IMR-90 (cell line): ENCODE data around the gene PHPT1. TPM values are rescaled to one million over a fixed set of nuclear protein-coding genes. Genes with fewer than 3 reads are reported as not detected.

Source experiments
- ATAC-seq: fragments of 200-7000 bp; cut with Tn5 transposase; 2 replicates; pipeline ENCODE4 v1.9.1; 2020; ENCODE audit warnings: low read depth, mild to moderate bottlenecking, moderate library complexity
- BruUV-seq: library from RNA; stranded (reverse); fragments of 400-500 nt; replicated peaks from 2 replicates; lab custom pipeline; 2021; lab: Mats Ljungman, UMichigan
- CTCF ChIA-PET: fragments of 300-600 bp; formaldehyde crosslinking; extraction: SDS; loops from one replicate; lab custom pipeline; 2021; ENCODE audit warnings: antibody characterized with exemption; lab: Yijun Ruan, JAX
- POLR2A ChIA-PET: fragments of 300-600 bp; sonication (Branson Sonifier 250); formaldehyde crosslinking; loops from one replicate; lab custom pipeline; 2022; ENCODE audit warnings: antibody characterized with exemption; ENCODE audit not compliant: unreplicated experiment; lab: Charles Lee
- DNase-seq: peaks from one replicate; pipeline ENCODE4 v3.0.0; 2013
- H2AFZ ChIP-seq: replicated peaks from 2 replicates; pipeline ENCODE3; 2013; ENCODE audit warnings: low read length, mild to moderate bottlenecking; ENCODE audit not compliant: poor library complexity
- H2AK5ac ChIP-seq: 2 replicates; pipeline ENCODE4 v1.6.1; 2013; ENCODE audit warnings: low read depth, low read length, inconsistent platforms
- H2AK9ac ChIP-seq: replicated peaks from 2 replicates; pipeline ENCODE3; 2013; ENCODE audit warnings: mild to moderate bottlenecking, low read depth, low read length, moderate library complexity; ENCODE audit not compliant: poor library complexity
- H2BK120ac ChIP-seq: 2 replicates; pipeline ENCODE4 v1.6.1; 2013; ENCODE audit warnings: low read depth, low read length, inconsistent platforms
- H2BK15ac ChIP-seq: 3 replicates; pipeline ENCODE4 v1.6.1; 2013; ENCODE audit warnings: low read depth, low read length, inconsistent platforms
- H2BK20ac ChIP-seq: 2 replicates; pipeline ENCODE4 v1.6.1; 2013; ENCODE audit warnings: low read depth, mild to moderate bottlenecking, inconsistent platforms, low read length, moderate library complexity
- H2BK5ac ChIP-seq: 2 replicates; pipeline ENCODE4 v1.6.1; 2013; ENCODE audit warnings: mild to moderate bottlenecking, low read depth, low read length, inconsistent platforms; ENCODE audit not compliant: poor library complexity, severe bottlenecking
- H3K14ac ChIP-seq: replicated peaks from 2 replicates; pipeline ENCODE4 v1.6.1; 2013; ENCODE audit warnings: low read depth, low read length, inconsistent platforms
- H3K18ac ChIP-seq: 2 replicates; pipeline ENCODE4 v1.6.1; 2013; ENCODE audit warnings: low read depth, low read length, control low read depth
- H3K23ac ChIP-seq: 2 replicates; pipeline ENCODE4 v1.6.1; 2013; ENCODE audit warnings: low read depth, low read length, inconsistent platforms
- H3K27ac ChIP-seq: 2 replicates; pipeline ENCODE4 v1.5.1; 2013; ENCODE audit warnings: mild to moderate bottlenecking, control low read depth, low read length; ENCODE audit not compliant: insufficient read depth
- H3K27me3 ChIP-seq: 2 replicates; pipeline ENCODE4 v1.6.1; 2013; ENCODE audit warnings: low read length; ENCODE audit not compliant: control insufficient read depth, insufficient read depth
- H3K36me3 ChIP-seq: 2 replicates; pipeline ENCODE4 v1.6.1; 2013; ENCODE audit warnings: low read length, mixed read lengths; ENCODE audit not compliant: control insufficient read depth, insufficient read depth
- H3K4ac ChIP-seq: 2 replicates; pipeline ENCODE4 v1.6.1; 2013; ENCODE audit warnings: low read depth, low read length, inconsistent platforms
- H3K4me1 ChIP-seq: 2 replicates; pipeline ENCODE4 v1.6.1; 2013; ENCODE audit warnings: low read length, mixed read lengths; ENCODE audit not compliant: control insufficient read depth, insufficient read depth
- H3K4me2 ChIP-seq: 2 replicates; pipeline ENCODE4 v1.6.1; 2013; ENCODE audit warnings: low read depth, mild to moderate bottlenecking, control low read depth, low read length, moderate library complexity
- H3K4me3 ChIP-seq: 2 replicates; pipeline ENCODE4 v1.5.1; 2013; ENCODE audit warnings: low read depth, mild to moderate bottlenecking, control low read depth, low read length, moderate library complexity; ENCODE audit not compliant: insufficient read depth
- H3K56ac ChIP-seq: 2 replicates; pipeline ENCODE4 v1.6.1; 2013; ENCODE audit warnings: low read length, inconsistent platforms; ENCODE audit not compliant: insufficient read depth; ENCODE audit errors: extremely low read depth
- H3K79me1 ChIP-seq, 2 experiments: 2 replicates each; pipeline ENCODE4 v1.6.1; 2013; ENCODE audit warnings: low read length in 2 of 2, inconsistent platforms in 1 of 2, low read depth in 1 of 2
- H3K9ac ChIP-seq: 2 replicates; pipeline ENCODE4 v1.6.1; 2013; ENCODE audit warnings: low read depth, low read length, control low read depth
- H3K9me1 ChIP-seq: 2 replicates; pipeline ENCODE4 v1.6.1; 2013; ENCODE audit warnings: low read length, inconsistent platforms; ENCODE audit not compliant: insufficient read depth
- H3K9me3 ChIP-seq: 2 replicates; pipeline ENCODE4 v1.6.1; 2013; ENCODE audit warnings: low read length; ENCODE audit not compliant: control insufficient read depth, insufficient read depth
- H4K20me1 ChIP-seq: 2 replicates; pipeline ENCODE4 v1.6.1; 2013; ENCODE audit warnings: low read length, inconsistent platforms; ENCODE audit not compliant: insufficient read depth
- H4K5ac ChIP-seq: 2 replicates; pipeline ENCODE4 v1.6.1; 2013; ENCODE audit warnings: mild to moderate bottlenecking, low read depth, low read length, control low read depth
- H4K8ac ChIP-seq, 2 experiments: 2 replicates each; pipeline ENCODE4 v1.6.1; 2013; ENCODE audit warnings: low read depth in 2 of 2, low read length in 2 of 2, control low read depth in 1 of 2, inconsistent platforms in 1 of 2
- H4K91ac ChIP-seq: 2 replicates; pipeline ENCODE4 v1.6.1; 2013; ENCODE audit warnings: low read depth, low read length, inconsistent platforms; ENCODE audit not compliant: insufficient read depth
- BHLHE40 ChIP-seq: fragments of 150-350 bp; IDR thresholded peaks from 2 replicates; pipeline ENCODE4 v1.6.1; 2016; ENCODE audit warnings: mild to moderate bottlenecking, low read depth, low read length
- CEBPB ChIP-seq: IDR thresholded peaks from 2 replicates; pipeline ENCODE4 v1.6.1; 2012; ENCODE audit warnings: low read depth, low read length, improper control_type of control experiment
- CHD1 ChIP-seq: IDR thresholded peaks from 2 replicates; pipeline ENCODE4 v1.6.1; 2012; ENCODE audit warnings: low read depth, low read length, improper control_type of control experiment
- CTCF ChIP-seq: conservative IDR thresholded peaks from 2 replicates; pipeline ENCODE4 v1.5.1; 2012; ENCODE audit warnings: mild to moderate bottlenecking, low read depth, low read length, improper control_type of control experiment
- ELK1 ChIP-seq: fragments of 150-350 bp; IDR thresholded peaks from 2 replicates; pipeline ENCODE4 v1.6.1; 2016; ENCODE audit warnings: low read depth, mild to moderate bottlenecking, low read length, moderate library complexity, borderline replicate concordance
- FOS ChIP-seq: fragments of 150-350 bp; IDR thresholded peaks from 2 replicates; pipeline ENCODE4 v1.6.1; 2016; ENCODE audit warnings: low read depth, low read length
- MAFK ChIP-seq: IDR thresholded peaks from 2 replicates; pipeline ENCODE4 v1.6.1; 2012; ENCODE audit warnings: low read depth, low read length, improper control_type of control experiment
- MAZ ChIP-seq: IDR thresholded peaks from 2 replicates; pipeline ENCODE4 v1.6.1; 2012; ENCODE audit warnings: low read depth, mild to moderate bottlenecking, low read length, improper control_type of control experiment, moderate library complexity, borderline replicate concordance
- MXI1 ChIP-seq: IDR thresholded peaks from 2 replicates; pipeline ENCODE4 v1.6.1; 2012; ENCODE audit warnings: low read depth, mild to moderate bottlenecking, low read length, moderate library complexity, borderline replicate concordance
- NFE2L2 ChIP-seq: fragments of 150-350 bp; IDR thresholded peaks from 2 replicates; pipeline ENCODE4 v1.6.1; 2016; ENCODE audit warnings: low read depth, mild to moderate bottlenecking, low read length
- POLR2A ChIP-seq: IDR thresholded peaks from 2 replicates; pipeline ENCODE4 v1.6.1; 2012; ENCODE audit warnings: mild to moderate bottlenecking, low read depth, low read length
- RAD21 ChIP-seq: IDR thresholded peaks from 2 replicates; pipeline ENCODE4 v1.6.1; 2012; ENCODE audit warnings: low read length, improper control_type of control experiment
- RCOR1 ChIP-seq: IDR thresholded peaks from 2 replicates; pipeline ENCODE4 v1.6.1; 2012; ENCODE audit warnings: mild to moderate bottlenecking, low read length, improper control_type of control experiment; ENCODE audit not compliant: insufficient replicate concordance
- RFX5 ChIP-seq: IDR thresholded peaks from 2 replicates; pipeline ENCODE4 v1.8.0; 2012; ENCODE audit warnings: low read depth, mild to moderate bottlenecking, low read length, moderate library complexity
- SMC3 ChIP-seq: fragments of 150-350 bp; IDR thresholded peaks from 2 replicates; pipeline ENCODE4 v1.6.1; 2016; ENCODE audit warnings: low read depth, mild to moderate bottlenecking, antibody characterized with exemption, low read length, moderate library complexity
- USF2 ChIP-seq: fragments of 150-350 bp; IDR thresholded peaks from 2 replicates; pipeline ENCODE4 v1.6.1; 2017; ENCODE audit warnings: mild to moderate bottlenecking, antibody characterized with exemption, low read length, low read depth
- WGBS, 2 experiments: methylation state at CpG; one replicate each; pipeline versions ENCODE4 v1.1.5 to v1.1.7; 2013; ENCODE audit warnings: missing lambda C conversion rate in 2 of 2; ENCODE audit not compliant: insufficient read length in 1 of 2; ENCODE audit errors: extremely low coverage in 2 of 2; 5-methylcytosine and 5-hydroxymethylcytosine counted together
- dilution Hi-C: fragments of 300-500 bp; cut with HindIII; formaldehyde crosslinking; loops from one replicate; pipeline ENCODE4 v1.14.3; 2018; ENCODE audit warnings: low sequenced_read_pairs; ENCODE audit not compliant: unreplicated experiment
- in situ Hi-C: fragments of 300-500 bp; cut with MboI; formaldehyde crosslinking; loops from 3 replicates; pipeline ENCODE4 v1.14.3; 2019; ENCODE audit warnings: low sequenced_read_pairs, inconsistent platforms, mixed read lengths
- intact Hi-C: fragments of 100-400 bp; cut with micrococcal nuclease; formaldehyde crosslinking; loops from 2 replicates; pipeline ENCODE4 v1.10.0; 2022
- polyA plus RNA-seq, 3 experiments: library from polyadenylated mRNA; depleted of rRNA; stranded (reverse); fragments of >200 nt; gene quantifications; 2 replicates each; pipeline ENCODE4 v1.2.3, GENCODE V29; 2012; ENCODE audit warnings: low replicate concordance in 1 of 3
- total RNA-seq: library from RNA; depleted of rRNA; stranded (reverse); fragments of >200 nt; gene quantifications from 2 replicates; pipeline ENCODE4 v1.2.3, GENCODE V29; 2012

PHPT1 gene
- total and polyA plus RNA-seq, 2 of the 4 experiments (the other 2 are of a cell fraction) = 79.8 to 214 TPM

- no peak overlapping the region for H3K56ac ChIP-seq
- no peak overlapping the region for H3K23ac ChIP-seq
- ChIA-PET CTCF (no interaction called here), POLR2A (interaction anchor here (0.5 kb wide), 1 partner anchor 112 kb away, joined by 3 read pairs; no protein-coding TSS in a partner anchor)
- H3K79me1 ChIP-seq = peaks cover 9 to 18% of the 10 kb centered on the region in 2 experiments; a peak in 2 of 4 replicates
- peak overlapping the region; percentile 15 for H2AK9ac ChIP-seq
- ATAC-seq (no peak), DNase-seq (no peak)
- peaks cover 12% of the 10 kb centered on the region for H4K20me1 ChIP-seq
- H3K4me1 ChIP-seq = peaks cover 8% of the 10 kb centered on the region
- in situ Hi-C loops = no loop called here
- dilution Hi-C loops = no loop called here
- TF ChIP-seq CTCF = no peak
- TF ChIP-seq USF2 = no peak
- no peak for TF ChIP-seq NFE2L2
- no peak for TF ChIP-seq CEBPB
- TF ChIP-seq MXI1 = no peak
- no peak for TF ChIP-seq ELK1
- no peak for TF ChIP-seq MAZ
- no peak for TF ChIP-seq POLR2A
- TF ChIP-seq RAD21 = no peak
- TF ChIP-seq BHLHE40 = no peak
- no peak for TF ChIP-seq SMC3
- no peak for TF ChIP-seq RCOR1
- no peak for TF ChIP-seq RFX5
- TF ChIP-seq FOS = no peak
- no peak for TF ChIP-seq CHD1
- no peak for TF ChIP-seq MAFK
- no peak overlapping the region for H3K9ac ChIP-seq
- H4K5ac ChIP-seq = no peak overlapping the region
- no peak overlapping the region for H2BK120ac ChIP-seq
- BruUV-seq = no TSS peak
- intact Hi-C loops = no loop called here
- H2AK5ac ChIP-seq = no peak overlapping the region
- H4K91ac ChIP-seq = no peak overlapping the region
- no peak overlapping the region for H2BK15ac ChIP-seq
- WGBS, 2 experiments = 96% methylated on average over 9 of the region's 18 CpGs; no CpG with 5 or more reads in 1 of the 2 experiments
- H2BK5ac ChIP-seq = no peak overlapping the region
- H3K14ac ChIP-seq = no peak overlapping the region
- no peak overlapping the region for H4K8ac ChIP-seq
- H3K27ac ChIP-seq = no peak overlapping the region
- H2BK20ac ChIP-seq = no peak overlapping the region
- H3K9me3 ChIP-seq = no peaks in the 10 kb centered on the region
- H3K27me3 ChIP-seq = no peaks in the 10 kb centered on the region
- H3K36me3 ChIP-seq = peaks cover 15% of the 10 kb centered on the region; the same call in 1 of the 2 replicates
- no peak overlapping the region for H2AFZ ChIP-seq
- no peaks in the 10 kb centered on the region for H3K9me1 ChIP-seq
- H3K18ac ChIP-seq = no peak overlapping the region
- no peak overlapping the region for H3K4me3 ChIP-seq
- no peak overlapping the region for H3K4me2 ChIP-seq
- H3K4ac ChIP-seq = no peak overlapping the region
Observed at GRCh38 chr9:136853596-136854112, 4.4 kb downstream of the PHPT1 start.
